Measurements from ENCODE around the gene PRPF38B. TPM values are rescaled to one million over a fixed set of nuclear protein-coding genes. Genes with fewer than 3 reads are reported as not detected.

The PRPF38B gene
- total RNA-seq, 1 experiment from 2014 or later, result 46.4 TPM

- RAD21 ChIA-PET (ENCODE audit: low non-redundant PET in 1 of 2, low total read pairs in 2 of 2, uncharacterized antibody in 2 of 2, unreplicated experiment in 2 of 2), result interaction anchor here in 1 of 2 experiments (1.4 kb wide), 1 partner anchor 132 kb away, joined by 6 read pairs; no protein-coding TSS in a partner anchor
- POLR2A ChIA-PET, result no interaction called here
- no peak overlapping the region for H3K4me3 ChIP-seq (replicated peaks in 1 of 2; ENCODE audit: low read depth in 1 of 2, low read length in 2 of 2)
- no peaks in the 10 kb centered on the region for H4K20me1 ChIP-seq (ENCODE audit: insufficient read depth)
- TF ChIP-seq RAD21 (IDR thresholded peaks at IDR 0.05; ENCODE audit: low read depth) (no peak), YY1 (IDR thresholded peaks at IDR 0.05; ENCODE audit: extremely low read depth, insufficient replicate concordance, low read depth, low read length) (no peak), EZH2phosphoT487 (IDR thresholded peaks at IDR 0.05; ENCODE audit: borderline replicate concordance) (no peak), FOSL1 (IDR thresholded peaks at IDR 0.05; ENCODE audit: low read depth) (no peak), TCF7L2 (IDR thresholded peaks at IDR 0.05; ENCODE audit: borderline replicate concordance, extremely low read depth, insufficient read depth, insufficient read length) (no peak), POLR2AphosphoS5 (IDR thresholded peaks at IDR 0.05; ENCODE audit: low read depth, low read length) (no peak), ATF3 (IDR thresholded peaks at IDR 0.05) (no peak), ZFX (IDR thresholded peaks at IDR 0.05) (no peak), SP1 (IDR thresholded peaks at IDR 0.05; ENCODE audit: low read depth) (no peak), JUND (IDR thresholded peaks at IDR 0.05) (no peak), ZNF274 (IDR thresholded peaks at IDR 0.05; ENCODE audit: low read depth, low read length) (no peak), SRF (IDR thresholded peaks at IDR 0.05; ENCODE audit: low read depth) (no peak), CEBPB (IDR thresholded peaks at IDR 0.05; ENCODE audit: low read depth) (no peak), EGR1 (IDR thresholded peaks at IDR 0.05; ENCODE audit: low read depth) (no peak), POLR2A (IDR thresholded peaks at IDR 0.05; ENCODE audit: borderline replicate concordance, extremely low read depth, insufficient read depth, insufficient read length) (no peak), EZH2 (IDR thresholded peaks at IDR 0.05) (no peak), SIN3A (IDR thresholded peaks at IDR 0.05; ENCODE audit: low read depth) (no peak)
- TF ChIP-seq, protein P1, sequence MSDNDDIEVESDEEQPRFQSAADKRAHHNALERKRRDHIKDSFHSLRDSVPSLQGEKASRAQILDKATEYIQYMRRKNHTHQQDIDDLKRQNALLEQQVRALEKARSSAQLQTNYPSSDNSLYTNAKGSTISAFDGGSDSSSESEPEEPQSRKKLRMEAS (IDR thresholded peaks at IDR 0.05), result no peak
- TF ChIP-seq, protein P2, sequence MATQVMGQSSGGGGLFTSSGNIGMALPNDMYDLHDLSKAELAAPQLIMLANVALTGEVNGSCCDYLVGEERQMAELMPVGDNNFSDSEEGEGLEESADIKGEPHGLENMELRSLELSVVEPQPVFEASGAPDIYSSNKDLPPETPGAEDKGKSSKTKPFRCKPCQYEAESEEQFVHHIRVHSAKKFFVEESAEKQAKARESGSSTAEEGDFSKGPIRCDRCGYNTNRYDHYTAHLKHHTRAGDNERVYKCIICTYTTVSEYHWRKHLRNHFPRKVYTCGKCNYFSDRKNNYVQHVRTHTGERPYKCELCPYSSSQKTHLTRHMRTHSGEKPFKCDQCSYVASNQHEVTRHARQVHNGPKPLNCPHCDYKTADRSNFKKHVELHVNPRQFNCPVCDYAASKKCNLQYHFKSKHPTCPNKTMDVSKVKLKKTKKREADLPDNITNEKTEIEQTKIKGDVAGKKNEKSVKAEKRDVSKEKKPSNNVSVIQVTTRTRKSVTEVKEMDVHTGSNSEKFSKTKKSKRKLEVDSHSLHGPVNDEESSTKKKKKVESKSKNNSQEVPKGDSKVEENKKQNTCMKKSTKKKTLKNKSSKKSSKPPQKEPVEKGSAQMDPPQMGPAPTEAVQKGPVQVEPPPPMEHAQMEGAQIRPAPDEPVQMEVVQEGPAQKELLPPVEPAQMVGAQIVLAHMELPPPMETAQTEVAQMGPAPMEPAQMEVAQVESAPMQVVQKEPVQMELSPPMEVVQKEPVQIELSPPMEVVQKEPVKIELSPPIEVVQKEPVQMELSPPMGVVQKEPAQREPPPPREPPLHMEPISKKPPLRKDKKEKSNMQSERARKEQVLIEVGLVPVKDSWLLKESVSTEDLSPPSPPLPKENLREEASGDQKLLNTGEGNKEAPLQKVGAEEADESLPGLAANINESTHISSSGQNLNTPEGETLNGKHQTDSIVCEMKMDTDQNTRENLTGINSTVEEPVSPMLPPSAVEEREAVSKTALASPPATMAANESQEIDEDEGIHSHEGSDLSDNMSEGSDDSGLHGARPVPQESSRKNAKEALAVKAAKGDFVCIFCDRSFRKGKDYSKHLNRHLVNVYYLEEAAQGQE (IDR thresholded peaks at IDR 0.05; ENCODE audit: low read depth), result no peak
- no peak overlapping the region for H3K9ac ChIP-seq (ENCODE audit: low read length)
- BruUV-seq (replicated peaks), result no TSS peak
- H2AFZ ChIP-seq (ENCODE audit: low read depth, low read length, poor library complexity, severe bottlenecking), result no peak overlapping the region
- DNase-seq (ENCODE audit: low read depth, low spot score), result no peak
- no peaks in the 10 kb centered on the region for H3K9me2 ChIP-seq (ENCODE audit: insufficient read depth)
- H3K27ac ChIP-seq (ENCODE audit: low read depth, low read length), result no peak overlapping the region
- H3K36me3 ChIP-seq (ENCODE audit: control insufficient read depth in 1 of 2, insufficient read depth in 2 of 2, low read length in 2 of 2), result no peaks in the 10 kb centered on the region
- H3K79me2 ChIP-seq (ENCODE audit: insufficient read depth, low read length), result no peaks in the 10 kb centered on the region
- no peak overlapping the region for H3K4me2 ChIP-seq (ENCODE audit: low read length)
- H3K27me3 ChIP-seq (ENCODE audit: insufficient read depth, low read length), result peaks cover 3% of the 10 kb centered on the region; the same call in 1 of the 2 replicates
- CTCF ChIA-PET, result interaction anchor here (1.8 to 2.3 kb wide), 2 partner anchors 85 to 132 kb away, joined by 5 to 21 read pairs; partner anchors contain the start of gene EEIG2
- ATAC-seq, result no peak
- no peaks in the 10 kb centered on the region for H3K9me3 ChIP-seq (ENCODE audit: control insufficient read depth in 1 of 2, insufficient read depth in 1 of 2, low read depth in 1 of 2, low read length in 2 of 2)
- H3K4me1 ChIP-seq (ENCODE audit: control insufficient read depth in 1 of 2, insufficient read depth in 2 of 2, low read length in 2 of 2), result peaks cover 0 to 6% of the 10 kb centered on the region in 2 experiments; a peak in 1 of 4 replicates
- intact Hi-C loops (cut with micrococcal nuclease), result loop anchor here (5.0 kb wide), 1 partner anchor 858 kb away; no protein-coding TSS in a partner anchor
These were observed 47.1 kb upstream of the PRPF38B start for GRCh38 chr1:108644984-108645383.
